Measurements from ENCODE around the gene SCG3.

SCG3 gene

GRCh38 chr15:51750186-51750585 lies 68.9 kb downstream of the SCG3 start:
- TF ChIP-seq, protein P1, sequence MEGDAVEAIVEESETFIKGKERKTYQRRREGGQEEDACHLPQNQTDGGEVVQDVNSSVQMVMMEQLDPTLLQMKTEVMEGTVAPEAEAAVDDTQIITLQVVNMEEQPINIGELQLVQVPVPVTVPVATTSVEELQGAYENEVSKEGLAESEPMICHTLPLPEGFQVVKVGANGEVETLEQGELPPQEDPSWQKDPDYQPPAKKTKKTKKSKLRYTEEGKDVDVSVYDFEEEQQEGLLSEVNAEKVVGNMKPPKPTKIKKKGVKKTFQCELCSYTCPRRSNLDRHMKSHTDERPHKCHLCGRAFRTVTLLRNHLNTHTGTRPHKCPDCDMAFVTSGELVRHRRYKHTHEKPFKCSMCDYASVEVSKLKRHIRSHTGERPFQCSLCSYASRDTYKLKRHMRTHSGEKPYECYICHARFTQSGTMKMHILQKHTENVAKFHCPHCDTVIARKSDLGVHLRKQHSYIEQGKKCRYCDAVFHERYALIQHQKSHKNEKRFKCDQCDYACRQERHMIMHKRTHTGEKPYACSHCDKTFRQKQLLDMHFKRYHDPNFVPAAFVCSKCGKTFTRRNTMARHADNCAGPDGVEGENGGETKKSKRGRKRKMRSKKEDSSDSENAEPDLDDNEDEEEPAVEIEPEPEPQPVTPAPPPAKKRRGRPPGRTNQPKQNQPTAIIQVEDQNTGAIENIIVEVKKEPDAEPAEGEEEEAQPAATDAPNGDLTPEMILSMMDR (IDR thresholded peaks at IDR 0.05; ENCODE audit: low read depth, low read length, missing control alignments): no peak
- H3K4me3 ChIP-seq (ENCODE audit: low read depth, low read length): peak overlapping the region; percentile 77; the same call in 1 of the 2 replicates
- DNase-seq (ENCODE audit: low read depth): no peak

- TF ChIP-seq, protein P1 (IDR thresholded peaks at IDR 0.05; ENCODE audit: low read depth, low read length, missing control alignments): no peak
- no peak for DNase-seq (ENCODE audit: low read depth)
- H3K4me3 ChIP-seq (ENCODE audit: low read depth, low read length): peak within 1 kb of the TSS; percentile 77
Measured at GRCh38 chr15:51750792-51751696, 69.7 kb downstream of the SCG3 start, which contains the start of gene TMOD2. Gene TMOD2, plus strand, starts transcription at chr15:51751597. Its CDS starts 14,845 bp downstream, at chr15:51766442.

DNA sequence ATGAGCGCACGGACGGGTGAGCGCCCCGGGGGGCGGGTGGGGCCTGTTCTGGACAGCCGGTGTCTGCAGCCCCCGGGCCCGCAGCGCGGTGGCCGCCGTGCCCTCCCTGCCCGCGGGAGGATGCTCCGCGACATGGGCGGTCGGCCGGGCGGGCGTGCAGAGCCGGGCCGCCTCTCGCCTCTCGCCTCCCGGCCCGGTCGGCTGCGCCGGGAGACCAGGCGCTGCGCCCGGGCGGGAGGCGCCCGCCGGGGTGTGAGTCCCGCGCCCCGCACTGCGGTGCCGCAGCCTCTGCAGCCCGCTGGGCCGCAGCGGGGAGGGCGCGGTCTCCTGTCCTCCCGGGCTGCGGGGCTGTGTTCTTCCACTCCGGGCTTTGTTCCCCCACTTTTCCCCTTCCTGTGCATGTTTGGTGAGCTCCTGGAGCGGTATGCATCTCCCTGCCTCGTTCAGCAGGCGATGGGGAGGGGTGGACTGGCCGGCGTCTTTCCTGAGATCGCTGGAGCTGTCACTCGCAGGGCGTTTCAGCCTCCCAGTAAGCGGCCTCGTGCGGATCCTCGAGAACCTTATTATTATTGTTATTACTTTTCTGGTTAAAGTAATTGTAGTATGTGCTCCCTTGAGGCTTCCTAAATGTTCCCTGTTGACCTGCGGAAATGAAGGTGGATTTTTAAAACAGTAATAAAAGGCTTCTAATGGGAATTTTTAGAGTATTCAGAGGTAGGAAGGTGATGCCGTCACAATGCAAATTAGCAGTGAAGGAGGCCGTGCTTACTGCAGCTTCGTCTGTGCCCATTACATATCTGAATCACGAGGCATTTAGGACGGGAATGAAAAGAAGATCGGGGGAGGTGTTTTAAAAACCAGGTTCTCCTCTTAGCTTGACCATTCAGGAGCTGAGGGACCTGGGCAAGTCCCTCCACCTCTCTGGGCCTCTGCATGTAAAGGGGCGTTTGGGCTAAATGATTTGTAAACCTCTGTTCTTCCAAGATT lies 70.7 kb downstream of the SCG3 start:
- no peak for DNase-seq (ENCODE audit: low read depth)

GRCh38 chr15:51752888-51753287 lies 71.6 kb downstream of the SCG3 start:
- TF ChIP-seq, protein P1 (IDR thresholded peaks at IDR 0.05; ENCODE audit: low read depth, low read length, missing control alignments): no peak
- DNase-seq (ENCODE audit: low read depth): no peak
- H3K4me3 ChIP-seq (ENCODE audit: low read depth, low read length): no peak overlapping the region

More for the DNA sequence above, 70.7 kb downstream of the SCG3 start:
- peak overlapping the region; percentile 77 for H3K4me3 ChIP-seq (ENCODE audit: low read depth, low read length)
- TF ChIP-seq, protein P1 (IDR thresholded peaks at IDR 0.05; ENCODE audit: low read depth, low read length, missing control alignments): no peak

GRCh38 chr15:51754267-51754666 lies 73.0 kb downstream of the SCG3 start:
- DNase-seq (ENCODE audit: low read depth): no peak
- no peak overlapping the region for H3K4me3 ChIP-seq (ENCODE audit: low read depth, low read length)
- TF ChIP-seq, protein P1 (IDR thresholded peaks at IDR 0.05; ENCODE audit: low read depth, low read length, missing control alignments): no peak

DNA sequence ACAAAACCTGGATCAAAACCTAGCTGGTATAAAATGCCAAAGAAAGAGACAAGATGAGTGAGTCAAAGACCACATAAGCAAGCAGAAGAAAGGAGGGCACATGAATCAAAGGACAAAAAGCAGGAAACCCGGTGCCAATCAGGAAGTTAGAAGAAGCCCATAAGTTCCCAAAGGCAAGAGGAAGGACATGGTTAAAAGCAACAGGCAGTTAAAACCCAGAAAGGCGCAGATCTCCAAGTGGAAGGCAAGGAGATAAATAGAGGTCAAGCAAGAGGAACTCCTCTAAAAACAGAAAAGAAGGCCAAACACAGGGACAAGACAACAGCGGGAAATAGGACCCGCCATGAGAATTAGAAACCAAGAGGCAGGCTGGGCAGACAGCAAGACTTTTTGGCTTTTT lies 74.5 kb downstream of the SCG3 start:
- no peak overlapping the region for H3K4me3 ChIP-seq (ENCODE audit: low read depth, low read length)
- TF ChIP-seq, protein P1 (IDR thresholded peaks at IDR 0.05; ENCODE audit: low read depth, low read length, missing control alignments): no peak
- no peak for DNase-seq (ENCODE audit: low read depth)
